HL-60 (cell line): ENCODE measurements around the gene NTNG2.

Experiments used
- DNase-seq, 2 experiments: peaks; one replicate each; pipeline ENCODE4 v3.0.0-alpha.2; 2010 to 2020; ENCODE audit warnings: low read depth in 1 of 2, low spot score in 1 of 2
- H3K27ac ChIP-seq: fragments of 250-450 bp; sonication (Bioruptor Pico); replicated peaks from 2 replicates; pipeline ENCODE4 v1.5.1; 2020; ENCODE audit warnings: mild to moderate bottlenecking, moderate library complexity
- H3K27me3 ChIP-seq: fragments of 250-450 bp; sonication (Bioruptor Pico); 2 replicates; pipeline ENCODE4 v1.5.1; 2021; ENCODE audit warnings: mild to moderate bottlenecking, moderate library complexity; ENCODE audit not compliant: insufficient read depth, poor library complexity, severe bottlenecking
- H3K4me3 ChIP-seq: replicated peaks from 2 replicates; pipeline ENCODE4 v1.5.1; 2011; ENCODE audit warnings: mild to moderate bottlenecking, control low read depth, low read length; ENCODE audit not compliant: insufficient read depth
- CTCF ChIP-seq: IDR thresholded peaks from one replicate; pipeline ENCODE4 v1.5.1; 2011; ENCODE audit warnings: low read length, control low read depth, inconsistent platforms; ENCODE audit not compliant: insufficient read depth
- GABPA ChIP-seq: IDR thresholded peaks from 2 replicates; pipeline ENCODE4 v1.6.1; 2012; ENCODE audit warnings: low read depth
- POLR2AphosphoS5 ChIP-seq: IDR thresholded peaks from 2 replicates; pipeline ENCODE4 v1.6.1; 2012; ENCODE audit warnings: low read depth
- REST ChIP-seq: IDR thresholded peaks from 2 replicates; pipeline ENCODE4 v1.6.1; 2012; ENCODE audit warnings: low read depth; ENCODE audit not compliant: insufficient replicate concordance
- SPI1 ChIP-seq: IDR thresholded peaks from 2 replicates; pipeline ENCODE4 v1.6.1; 2012; ENCODE audit warnings: low read depth, mild to moderate bottlenecking, borderline replicate concordance

Gene NTNG2

GRCh38 chr9:132183134-132183533, 21.3 kb downstream of the NTNG2 start:
- Histone ChIP-seq H3K4me3 (no peak overlapping the region), H3K27ac (no peak overlapping the region), H3K27me3 (no peaks in the 10 kb centered on the region)
- TF ChIP-seq SPI1, result no peak
- TF ChIP-seq POLR2AphosphoS5, result no peak
- no peak for TF ChIP-seq GABPA
- TF ChIP-seq CTCF, result no peak
- no peak for TF ChIP-seq REST
- no peak for DNase-seq

GRCh38 chr9:132183715-132184114, 21.9 kb downstream of the NTNG2 start:
- TF ChIP-seq REST (no peak), CTCF (no peak), POLR2AphosphoS5 (no peak), SPI1 (no peak), GABPA (no peak)
- no peak for DNase-seq
- Histone ChIP-seq H3K27me3 (no peaks in the 10 kb centered on the region), H3K27ac (no peak overlapping the region), H3K4me3 (no peak overlapping the region)

GRCh38 chr9:132184124-132184523, 22.3 kb downstream of the NTNG2 start:
- no peak for DNase-seq
- H3K27ac ChIP-seq, result no peak overlapping the region
- no peak for TF ChIP-seq SPI1
- no peak for TF ChIP-seq REST
- TF ChIP-seq CTCF, result no peak
- no peak for TF ChIP-seq GABPA
- no peak for TF ChIP-seq POLR2AphosphoS5
- H3K27me3 ChIP-seq, result no peaks in the 10 kb centered on the region
- H3K4me3 ChIP-seq, result no peak overlapping the region
